NK-92 (cell line): ENCODE results near the gene DIS3L2.

Experiments used
- DNase-seq: peaks from one replicate; lab custom pipeline; 2025; ENCODE audit not compliant: unreplicated experiment; lab: John Stamatoyannopoulos, UW

DIS3L2 gene

GRCh38 chr2:231961349-231962166 is at the start of gene DIS3L2:
Gene DIS3L2, plus strand, starts transcription at chr2:231961713. Its CDS starts 53,215 bp downstream, at chr2:232014928.
- DNase-seq: no peak

GRCh38 chr2:231914077-231914690 is 47.3 kb upstream of the DIS3L2 start:
- no peak for DNase-seq

- DNase-seq: no peak
Observed at GRCh38 chr2:231917280-231918066, 44.0 kb upstream of the DIS3L2 start.

GRCh38 chr2:231918501-231919330 is 42.8 kb upstream of the DIS3L2 start:
- no peak for DNase-seq

- no peak for DNase-seq
Observed at GRCh38 chr2:231919341-231920035, 42.0 kb upstream of the DIS3L2 start.

GRCh38 chr2:231920366-231920765 is 41.1 kb upstream of the DIS3L2 start:
- DNase-seq: no peak

- DNase-seq: no peak
Observed at GRCh38 chr2:231920795-231921194, 40.7 kb upstream of the DIS3L2 start.

- DNase-seq: no peak
Observed at GRCh38 chr2:231922311-231923009, 39.1 kb upstream of the DIS3L2 start.

GRCh38 chr2:231923010-231923344 is 38.5 kb upstream of the DIS3L2 start:
- no peak for DNase-seq

GRCh38 chr2:231923951-231924888 is 37.3 kb upstream of the DIS3L2 start:
- DNase-seq: no peak

GRCh38 chr2:231924889-231925275 is 36.6 kb upstream of the DIS3L2 start:
- DNase-seq: no peak

- no peak for DNase-seq
Observed at GRCh38 chr2:231925303-231926179, 36.0 kb upstream of the DIS3L2 start.

- no peak for DNase-seq
Observed at GRCh38 chr2:231926180-231926741, 35.3 kb upstream of the DIS3L2 start, which contains the start of gene NPPC. Gene NPPC, minus strand, starts transcription at chr2:231926396. Its CDS starts 147 bp downstream, at chr2:231926249.

- DNase-seq: no peak
Observed at GRCh38 chr2:231926761-231927565, 34.5 kb upstream of the DIS3L2 start.

- no peak for DNase-seq
Observed at GRCh38 chr2:231927566-231927890, 34.0 kb upstream of the DIS3L2 start.

- no peak for DNase-seq
Observed at GRCh38 chr2:231928481-231928880, 33.0 kb upstream of the DIS3L2 start.
